Measurements from ENCODE around the gene WNT7B.

Gene WNT7B

GRCh38 chr22:45903355-45904135 lies 73.4 kb downstream of the WNT7B start:
- no peak for DNase-seq

GRCh38 chr22:45897736-45898135 lies 79.2 kb downstream of the WNT7B start:
- DNase-seq: no peak

- no peak for DNase-seq
Measured at GRCh38 chr22:45896964-45897538, 79.9 kb downstream of the WNT7B start.

- DNase-seq: no peak
Measured at GRCh38 chr22:45896153-45896951, 80.6 kb downstream of the WNT7B start.

GRCh38 chr22:45895436-45896152 lies 81.4 kb downstream of the WNT7B start:
- DNase-seq: no peak

GRCh38 chr22:45893516-45893915 lies 83.4 kb downstream of the WNT7B start:
- DNase-seq: no peak

GRCh38 chr22:45892681-45893461 lies 84.1 kb downstream of the WNT7B start:
- no peak for DNase-seq

GRCh38 chr22:45891996-45892621 lies 84.9 kb downstream of the WNT7B start:
- no peak for DNase-seq

- no peak for DNase-seq
Measured at GRCh38 chr22:45891471-45891995, 85.4 kb downstream of the WNT7B start.

- no peak for DNase-seq
Measured at GRCh38 chr22:45891021-45891421, 85.9 kb downstream of the WNT7B start.

GRCh38 chr22:45890351-45890635 lies 86.7 kb downstream of the WNT7B start:
- no peak for DNase-seq

- DNase-seq: no peak
Measured at GRCh38 chr22:45889539-45890350, 87.2 kb downstream of the WNT7B start.

- DNase-seq: no peak
Measured at GRCh38 chr22:45889093-45889538, 87.8 kb downstream of the WNT7B start.

GRCh38 chr22:45888221-45889092 lies 88.5 kb downstream of the WNT7B start:
- DNase-seq: no peak

- DNase-seq: no peak
Measured at GRCh38 chr22:45887202-45888131, 89.5 kb downstream of the WNT7B start.

- DNase-seq: no peak
Measured at GRCh38 chr22:45886540-45886939, 90.4 kb downstream of the WNT7B start.

- DNase-seq: no peak
Measured at GRCh38 chr22:45885941-45886395, 91.0 kb downstream of the WNT7B start.

- no peak for DNase-seq
Measured at GRCh38 chr22:45885171-45885840, 91.7 kb downstream of the WNT7B start.
